GM12801 (cell line): Measurements from ENCODE around the gene SPACA6.
"Not testable (repeated sequence)": the region's sequence is repeated elsewhere in the genome, so short reads cannot be mapped to it uniquely, and the experiment has no call there.

ENCODE experiments used
- CTCF ChIP-seq: IDR thresholded peaks from one replicate; pipeline ENCODE4 v1.5.1; 2011; ENCODE audit warnings: control low read depth; ENCODE audit not compliant: insufficient read length; ENCODE audit errors: extremely low read depth

SPACA6 gene

GRCh38 chr19:51693260-51693659 lies at the start of gene SPACA6:
TSS of gene SPACA6 (plus strand) at chr19:51693330. CDS start at chr19:51693527, 197 bp downstream.
- TF ChIP-seq CTCF, result no peak

- TF ChIP-seq CTCF, result no peak
These were observed 48.4 kb upstream of the SPACA6 start for GRCh38 chr19:51644636-51645271.

- not testable (repeated sequence) for TF ChIP-seq CTCF
These were observed 46.4 kb upstream of the SPACA6 start, which contains the start of gene SIGLEC14 for GRCh38 chr19:51646730-51647129. TSS of gene SIGLEC14 (minus strand) at chr19:51646825. CDS start at chr19:51646759, 66 bp downstream.

GRCh38 chr19:51647318-51647717 lies 45.8 kb upstream of the SPACA6 start:
- no peak for TF ChIP-seq CTCF

- TF ChIP-seq CTCF, result no peak
These were observed 41.8 kb upstream of the SPACA6 start for GRCh38 chr19:51651216-51651846.

- no peak for TF ChIP-seq CTCF
These were observed 40.9 kb upstream of the SPACA6 start for GRCh38 chr19:51652266-51652665.

- no peak for TF ChIP-seq CTCF
These were observed 40.0 kb upstream of the SPACA6 start for GRCh38 chr19:51653162-51653561.
